ENCODE measurements around the gene NFE2L1. TPM values are rescaled to one million over a fixed set of nuclear protein-coding genes. Genes with fewer than 3 reads are reported as not detected.

NFE2L1 gene
- total and polyA plus RNA-seq, 7 experiments from 2014 or later, result 8.7 to 65.2 (median 40.0) TPM

DNA sequence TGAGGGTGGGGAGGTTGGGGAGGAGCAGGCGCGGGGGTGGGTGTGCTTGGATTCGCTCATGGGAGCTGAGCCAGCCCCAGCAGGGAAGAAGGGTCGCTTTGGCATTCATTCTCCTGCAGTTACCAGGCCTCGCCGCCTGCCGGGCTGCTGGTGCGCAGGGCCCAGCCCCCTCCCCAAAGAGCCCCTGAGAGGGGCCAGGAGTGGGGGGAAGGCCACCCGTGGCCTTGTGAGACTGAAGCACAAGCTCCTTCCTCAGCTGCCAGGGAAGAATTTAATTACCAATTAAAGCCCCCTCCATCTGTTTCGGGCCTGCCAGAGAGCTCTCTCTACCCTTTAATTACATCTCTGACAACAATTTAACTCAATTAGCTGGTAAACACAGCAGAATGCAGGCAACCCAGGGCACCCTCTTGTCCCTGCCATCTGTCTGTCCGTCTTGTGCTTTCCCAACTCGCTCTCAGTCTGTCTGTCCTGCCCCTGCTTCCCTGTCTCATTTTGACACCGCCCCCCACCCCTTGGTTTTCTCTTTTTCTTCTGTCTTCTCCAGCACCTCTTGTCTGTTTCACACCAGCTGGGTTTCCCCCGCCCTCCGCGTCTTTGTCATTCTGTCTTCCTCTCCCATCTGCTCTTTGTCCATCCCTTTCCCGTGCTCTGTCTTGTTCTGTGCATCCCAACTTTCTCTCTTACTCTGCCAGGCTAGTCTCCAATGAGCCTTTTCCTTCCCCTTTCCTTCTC is 44.6 kb upstream of the NFE2L1 start:
- Histone ChIP-seq H3K9me3 (ENCODE audit: control insufficient read depth in 2 of 3, low read length in 3 of 3) (no peaks in the 10 kb centered on the region), H3K36me3 (ENCODE audit: control insufficient read depth in 2 of 3, insufficient read depth in 3 of 3, low read length in 3 of 3) (no peaks in the 10 kb centered on the region), H3K27me3 (ENCODE audit: control insufficient read depth in 2 of 2, insufficient read depth in 2 of 2, low read length in 2 of 2) (no peaks in the 10 kb centered on the region), H3K4me3 (ENCODE audit: low read length) (no peak overlapping the region), H3K27ac (ENCODE audit: low read depth, low read length) (no peak overlapping the region), H3K4me1 (ENCODE audit: control insufficient read depth in 2 of 2, insufficient read depth in 2 of 2, low read length in 2 of 2) (no peaks in the 10 kb centered on the region)
- DNase-seq, result no peak
- no peak overlapping the region for H3K27ac Mint-ChIP-seq
- ChIA-PET CTCF (no interaction called here), POLR2A (no interaction called here)
- H3K4me1 Mint-ChIP-seq, result peaks cover 0 to 23% (median 6%) of the 10 kb centered on the region in 7 donors
- no peak for ATAC-seq
- intact Hi-C loops (cut with micrococcal nuclease), result no loop called here
- peaks cover 18 to 28% (median 22%) of the 10 kb centered on the region in 5 donors for H3K27me3 Mint-ChIP-seq
- no peaks in the 10 kb centered on the region for H3K9me3 Mint-ChIP-seq
- no peaks in the 10 kb centered on the region for H3K36me3 Mint-ChIP-seq
- H3K4me3 Mint-ChIP-seq, result no peak overlapping the region

DNA sequence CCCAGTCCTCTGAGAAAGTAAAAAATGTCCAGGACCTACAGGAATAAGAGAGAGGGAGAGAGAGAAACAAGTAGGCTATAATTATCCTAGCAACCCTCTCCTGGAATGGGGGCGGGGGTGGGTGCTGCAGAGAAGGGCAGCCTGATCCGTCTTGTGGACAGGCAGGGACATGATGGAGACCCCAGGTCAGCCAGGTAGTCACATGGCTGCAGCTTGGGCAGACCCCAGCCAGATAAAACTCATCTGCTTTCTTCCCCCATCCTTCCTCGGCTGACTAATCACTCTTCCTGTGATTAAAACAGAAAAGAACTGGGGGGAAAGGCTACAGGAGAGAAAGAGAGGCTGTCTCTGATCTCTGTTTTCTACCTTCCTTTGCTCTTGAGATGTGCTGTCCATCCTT is 43.2 kb upstream of the NFE2L1 start:
- Mint-ChIP-seq H3K27ac (no peak overlapping the region), H3K4me3 (no peak overlapping the region), H3K36me3 (no peaks in the 10 kb centered on the region), H3K4me1 (peaks cover 0 to 21% (median 0%) of the 10 kb centered on the region in 7 donors), H3K27me3 (peaks cover 26 to 38% (median 31%) of the 10 kb centered on the region in 5 donors), H3K9me3 (no peaks in the 10 kb centered on the region)
- ATAC-seq (no peak), DNase-seq (no peak)
- POLR2A ChIA-PET, result no interaction called here
- intact Hi-C loops (cut with micrococcal nuclease), result no loop called here
- no peaks in the 10 kb centered on the region for H3K36me3 ChIP-seq (ENCODE audit: control insufficient read depth in 2 of 3, insufficient read depth in 3 of 3, low read length in 3 of 3)
- no peaks in the 10 kb centered on the region for H3K9me3 ChIP-seq (ENCODE audit: control insufficient read depth in 2 of 3, low read length in 3 of 3)
- H3K27me3 ChIP-seq (ENCODE audit: control insufficient read depth in 2 of 2, insufficient read depth in 2 of 2, low read length in 2 of 2), result no peaks in the 10 kb centered on the region
- no peaks in the 10 kb centered on the region for H3K4me1 ChIP-seq (ENCODE audit: control insufficient read depth in 2 of 2, insufficient read depth in 2 of 2, low read length in 2 of 2)
- no peak overlapping the region for H3K27ac ChIP-seq (ENCODE audit: low read depth, low read length)
- CTCF ChIA-PET, result no interaction called here
- no peak overlapping the region for H3K4me3 ChIP-seq (ENCODE audit: low read length)

DNA sequence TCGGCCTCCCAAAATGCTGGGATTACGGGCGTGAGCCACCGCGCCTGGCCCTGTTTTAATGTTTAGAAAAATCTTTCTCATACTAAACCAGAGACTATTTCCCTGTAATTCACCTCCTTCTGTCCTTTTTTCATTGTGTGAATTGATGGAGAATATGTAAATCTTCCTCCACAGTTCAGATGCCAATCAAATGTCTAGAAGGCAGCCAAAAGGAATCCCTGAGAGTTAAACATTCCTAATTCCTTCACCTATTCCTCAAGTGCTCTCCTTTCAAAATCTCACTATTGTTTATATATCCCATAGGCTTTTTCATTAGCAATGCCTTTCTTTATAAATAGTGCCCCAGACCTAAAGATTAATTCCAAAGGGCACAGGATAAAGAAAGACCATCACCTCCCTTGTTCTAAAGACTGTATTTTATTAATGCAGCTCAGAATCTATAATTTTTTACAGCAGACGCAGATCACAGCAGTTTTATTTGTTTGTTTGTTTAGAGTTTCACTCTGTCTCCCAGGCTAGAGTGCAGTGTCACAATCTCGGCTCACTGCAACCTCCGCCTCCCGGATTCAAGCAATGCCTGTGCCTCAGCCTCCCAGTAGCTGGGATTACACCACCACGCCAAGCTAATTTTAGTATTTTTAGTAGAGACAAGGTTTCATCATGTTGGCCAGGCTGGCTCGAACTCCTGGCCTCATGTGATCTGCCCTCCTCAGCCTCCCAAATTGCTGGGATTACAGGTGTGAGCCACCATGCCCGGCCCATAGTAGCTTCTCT is 41.0 kb upstream of the NFE2L1 start:
- Histone ChIP-seq H3K9me3 (ENCODE audit: control insufficient read depth in 2 of 3, low read length in 3 of 3) (no peaks in the 10 kb centered on the region), H3K4me3 (ENCODE audit: low read length) (no peak overlapping the region), H3K27ac (ENCODE audit: low read depth, low read length) (no peak overlapping the region), H3K4me1 (ENCODE audit: control insufficient read depth in 2 of 2, insufficient read depth in 2 of 2, low read length in 2 of 2) (peaks cover 9% of the 10 kb centered on the region in 2 donors), H3K27me3 (ENCODE audit: control insufficient read depth in 2 of 2, insufficient read depth in 2 of 2, low read length in 2 of 2) (peaks cover 0 to 7% of the 10 kb centered on the region in 2 donors), H3K36me3 (ENCODE audit: control insufficient read depth in 2 of 3, insufficient read depth in 3 of 3, low read length in 3 of 3) (no peaks in the 10 kb centered on the region)
- H3K36me3 Mint-ChIP-seq, result no peaks in the 10 kb centered on the region
- ATAC-seq (no peak), DNase-seq (no peak)
- no peak overlapping the region for H3K4me3 Mint-ChIP-seq
- peaks cover 9 to 30% (median 10%) of the 10 kb centered on the region in 7 donors for H3K4me1 Mint-ChIP-seq
- CTCF ChIA-PET, result interaction anchor here (0.6 kb wide), 1 partner anchor 57 kb away, joined by 4 read pairs; no protein-coding TSS in a partner anchor
- no peaks in the 10 kb centered on the region for H3K9me3 Mint-ChIP-seq
- no peak overlapping the region for H3K27ac Mint-ChIP-seq
- POLR2A ChIA-PET, result no interaction called here
- intact Hi-C loops (cut with micrococcal nuclease), result no loop called here
- H3K27me3 Mint-ChIP-seq, result peaks cover 36 to 59% (median 38%) of the 10 kb centered on the region in 5 donors

DNA sequence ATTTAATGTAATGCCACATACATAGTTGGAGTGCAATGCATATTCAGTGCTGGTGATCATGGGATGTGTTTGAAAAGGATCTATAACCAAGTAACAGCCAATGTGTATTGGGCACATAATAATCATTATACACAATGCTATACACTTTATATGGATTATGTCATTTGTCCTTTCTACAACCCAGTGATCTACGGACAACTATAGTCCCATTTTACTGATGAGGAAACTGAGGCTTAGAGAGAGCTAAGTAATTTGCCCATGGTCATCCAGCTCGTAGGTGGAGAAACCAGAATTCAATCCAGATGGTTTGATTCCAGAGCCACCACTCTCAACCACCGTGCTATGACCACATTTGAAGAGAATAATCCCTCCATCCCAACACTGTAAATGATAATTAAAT is 38.0 kb upstream of the NFE2L1 start:
- Histone ChIP-seq H3K27me3 (ENCODE audit: control insufficient read depth in 2 of 2, insufficient read depth in 2 of 2, low read length in 2 of 2) (peaks cover 7 to 10% of the 10 kb centered on the region in 2 donors), H3K36me3 (ENCODE audit: control insufficient read depth in 2 of 3, insufficient read depth in 3 of 3, low read length in 3 of 3) (no peaks in the 10 kb centered on the region), H3K9me3 (ENCODE audit: control insufficient read depth in 2 of 3, low read length in 3 of 3) (no peaks in the 10 kb centered on the region), H3K4me1 (ENCODE audit: control insufficient read depth in 2 of 2, insufficient read depth in 2 of 2, low read length in 2 of 2) (peaks cover 9% of the 10 kb centered on the region in 2 donors), H3K27ac (ENCODE audit: low read depth, low read length) (no peak overlapping the region), H3K4me3 (ENCODE audit: low read length) (no peak overlapping the region)
- DNase-seq, result no peak
- H3K4me3 Mint-ChIP-seq, result no peak overlapping the region
- H3K27me3 Mint-ChIP-seq, result peaks cover 50 to 73% (median 55%) of the 10 kb centered on the region in 5 donors
- ATAC-seq, result no peak
- ChIA-PET POLR2A (no interaction called here), CTCF (no interaction called here)
- H3K4me1 Mint-ChIP-seq, result peaks cover 9 to 21% (median 13%) of the 10 kb centered on the region in 7 donors
- intact Hi-C loops (cut with micrococcal nuclease), result loop anchor here in 1 of 2 donors (5.0 kb wide), 1 partner anchor 38 kb away; the partner anchor contains the start of gene CDK5RAP3
- no peaks in the 10 kb centered on the region for H3K36me3 Mint-ChIP-seq
- no peaks in the 10 kb centered on the region for H3K9me3 Mint-ChIP-seq
- no peak overlapping the region for H3K27ac Mint-ChIP-seq

DNA sequence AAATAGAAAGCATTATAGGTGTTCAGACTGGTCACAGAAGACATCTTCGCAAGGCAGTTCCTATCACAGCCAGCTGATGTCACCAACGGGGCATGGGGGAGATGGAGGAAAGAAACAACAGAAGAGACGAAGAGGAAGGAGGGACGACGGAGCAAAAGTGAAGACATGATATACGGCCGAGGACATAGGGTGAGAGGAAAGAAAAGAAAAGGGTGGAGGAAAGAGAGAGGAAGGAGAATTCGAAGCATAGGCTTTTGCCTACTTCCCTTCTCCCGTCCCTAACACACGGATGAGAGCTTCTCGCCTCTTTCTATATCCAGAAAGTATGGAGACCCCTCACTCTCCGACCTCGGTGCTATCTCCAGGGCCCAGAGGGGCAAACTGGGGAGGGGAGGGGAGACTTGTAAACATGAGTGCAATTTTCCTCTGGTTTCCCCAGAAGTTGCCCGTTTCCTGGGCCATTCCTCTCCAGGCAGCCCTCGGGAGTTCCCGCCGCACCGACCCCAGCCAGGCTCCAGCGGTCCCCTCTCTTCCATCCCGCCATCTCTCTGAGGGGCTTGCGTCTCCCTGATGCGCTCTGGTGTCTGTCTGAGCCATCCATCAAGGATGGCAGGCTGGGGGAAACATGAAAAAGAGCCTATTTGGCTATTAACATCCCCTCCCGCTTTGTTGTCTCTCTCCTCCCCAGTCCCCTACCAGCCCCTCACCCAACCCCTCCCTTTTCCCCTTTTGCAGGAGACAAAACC is 36.6 kb upstream of the NFE2L1 start:
- POLR2A ChIA-PET, result no interaction called here
- Histone ChIP-seq H3K4me3 (ENCODE audit: low read length) (peak overlapping the region; percentile 47), H3K9me3 (ENCODE audit: control insufficient read depth in 2 of 3, low read length in 3 of 3) (no peaks in the 10 kb centered on the region), H3K4me1 (ENCODE audit: control insufficient read depth in 2 of 2, insufficient read depth in 2 of 2, low read length in 2 of 2) (peaks cover 9% of the 10 kb centered on the region in 2 donors), H3K27ac (ENCODE audit: low read depth, low read length) (no peak overlapping the region), H3K36me3 (ENCODE audit: control insufficient read depth in 2 of 3, insufficient read depth in 3 of 3, low read length in 3 of 3) (no peaks in the 10 kb centered on the region), H3K27me3 (ENCODE audit: control insufficient read depth in 2 of 2, insufficient read depth in 2 of 2, low read length in 2 of 2) (peaks cover 7 to 10% of the 10 kb centered on the region in 2 donors)
- intact Hi-C loops (cut with micrococcal nuclease), result loop anchor here (1.0 to 5.0 kb wide), 5 partner anchors 14 to 115 kb away; partner anchors contain the start of genes CDK5RAP3 (in 1 of the 2) and SP2 (in 1 of the 2)
- peak overlapping the region in 1 of 9 donors; percentile 48 for H3K27ac Mint-ChIP-seq
- no peaks in the 10 kb centered on the region for H3K36me3 Mint-ChIP-seq
- CTCF ChIA-PET, result interaction anchor here (0.7 to 1.0 kb wide), 3 partner anchors 25 to 182 kb away, joined by 3 to 5 read pairs (median 4); no protein-coding TSS in a partner anchor
- peaks cover 9 to 25% (median 13%) of the 10 kb centered on the region in 7 donors for H3K4me1 Mint-ChIP-seq
- DNase-seq (peak in 7 of 9 donors; percentile 20 to 34 (median 32)), ATAC-seq (peak; percentile 74)
- H3K27me3 Mint-ChIP-seq, result peaks cover 44 to 66% (median 55%) of the 10 kb centered on the region in 5 donors
- H3K4me3 Mint-ChIP-seq, result peak overlapping the region; percentile 70 to 90 (median 78)
- H3K9me3 Mint-ChIP-seq, result peaks cover 0 to 2% (median 0%) of the 10 kb centered on the region in 11 donors

DNA sequence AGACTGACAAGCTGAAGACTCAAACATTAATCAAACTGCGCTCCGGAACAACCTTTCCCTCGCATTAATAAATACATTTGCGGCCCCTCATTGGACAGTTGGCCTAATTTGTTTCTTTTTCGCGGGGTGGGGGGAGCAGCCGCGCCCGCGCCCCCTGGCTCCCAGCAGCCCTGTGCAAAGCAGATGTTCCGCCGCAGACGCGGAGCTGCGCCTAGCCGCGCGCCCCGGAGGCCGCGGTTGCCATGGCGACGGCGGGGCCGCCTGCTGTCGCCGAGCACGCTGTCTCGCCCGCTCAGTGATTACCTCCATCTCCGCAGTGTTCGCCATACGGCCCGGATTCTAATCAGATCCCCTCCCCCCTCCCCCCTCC is 36.0 kb upstream of the NFE2L1 start:
- Histone ChIP-seq H3K4me3 (ENCODE audit: low read length) (peak overlapping the region; percentile 47), H3K36me3 (ENCODE audit: control insufficient read depth in 2 of 3, insufficient read depth in 3 of 3, low read length in 3 of 3) (no peaks in the 10 kb centered on the region), H3K27ac (ENCODE audit: low read depth, low read length) (no peak overlapping the region), H3K27me3 (ENCODE audit: control insufficient read depth in 2 of 2, insufficient read depth in 2 of 2, low read length in 2 of 2) (peaks cover 7 to 10% of the 10 kb centered on the region in 2 donors), H3K9me3 (ENCODE audit: control insufficient read depth in 2 of 3, low read length in 3 of 3) (no peaks in the 10 kb centered on the region), H3K4me1 (ENCODE audit: control insufficient read depth in 2 of 2, insufficient read depth in 2 of 2, low read length in 2 of 2) (peaks cover 9% of the 10 kb centered on the region in 2 donors)
- peak; percentile 88 for ATAC-seq
- CTCF ChIA-PET, result interaction anchor here (0.6 to 1.0 kb wide), 2 partner anchors 15 to 34 kb away, joined by 3 read pairs; no protein-coding TSS in a partner anchor
- intact Hi-C loops (cut with micrococcal nuclease), result loop anchor here (1.0 to 5.0 kb wide), 4 partner anchors 13 to 116 kb away; partner anchors contain the start of genes CDK5RAP3 (in 1 of the 2) and SP2 (in 1 of the 2)
- H3K36me3 Mint-ChIP-seq, result no peaks in the 10 kb centered on the region
- peaks cover 0 to 2% (median 0%) of the 10 kb centered on the region in 11 donors for H3K9me3 Mint-ChIP-seq
- peak; percentile 33 to 75 (median 62) for DNase-seq
- peak overlapping the region; percentile 65 to 90 (median 78) for H3K4me3 Mint-ChIP-seq
- H3K4me1 Mint-ChIP-seq, result peaks cover 9 to 29% (median 13%) of the 10 kb centered on the region in 7 donors
- H3K27me3 Mint-ChIP-seq, result peaks cover 41 to 62% (median 52%) of the 10 kb centered on the region in 5 donors
- POLR2A ChIA-PET, result interaction anchor here (0.6 kb wide), 1 partner anchor 1684 kb away, joined by 3 read pairs; no protein-coding TSS in a partner anchor
- peak overlapping the region in 1 of 9 donors; percentile 48 for H3K27ac Mint-ChIP-seq
